Left renal cortex interstitium (tissue), 4 donors: ENCODE results near the gene VDAC1. TPM values are rescaled to one million over a fixed set of nuclear protein-coding genes. Genes with fewer than 3 reads are reported as not detected.

Experiments
- DNase-seq, 4 donors: peaks; one replicate each; pipeline ENCODE4 v3.0.0-alpha.2; 2013; ENCODE audit warnings: low read depth in 4 of 4, low spot score in 2 of 4, missing footprints in 1 of 4
- polyA plus RNA-seq, 4 donors: library from polyadenylated mRNA; unstranded; fragments of 120-200 nt; gene quantifications; one replicate each; pipeline ENCODE4 v1.2.1, GENCODE V29; 2013; ENCODE audit not compliant: insufficient read length in 4 of 4

The VDAC1 gene
- polyA plus RNA-seq, 4 donors: 160 to 196 (median 183) TPM

- DNase-seq: no peak
These were observed 74.5 kb downstream of the VDAC1 start for GRCh38 chr5:133930061-133930812.

- DNase-seq: no peak
These were observed 76.0 kb downstream of the VDAC1 start for GRCh38 chr5:133928587-133929393.

GRCh38 chr5:133927300-133928180 is 77.2 kb downstream of the VDAC1 start:
- no peak for DNase-seq

GRCh38 chr5:133926489-133927299 is 78.1 kb downstream of the VDAC1 start:
- DNase-seq: peak in 1 of 4 donors; percentile 16

GRCh38 chr5:133925866-133926488 is 78.8 kb downstream of the VDAC1 start:
- no peak for DNase-seq

- DNase-seq: no peak
These were observed 79.5 kb downstream of the VDAC1 start for GRCh38 chr5:133925269-133925668.

- no peak for DNase-seq
These were observed 80.4 kb downstream of the VDAC1 start for GRCh38 chr5:133924221-133924920.

GRCh38 chr5:133921979-133922378 is 82.8 kb downstream of the VDAC1 start:
- DNase-seq: no peak

Other genes starting within 250 kb of the VDAC1 start
- gene C5orf15, start 36.4 kb downstream of the VDAC1 start, polyA plus RNA-seq: 100 to 1,000 TPM; 129 to 143 (median 133) TPM
- 10 to 100 TPM; 10.9 to 17.3 (median 14.1) TPM for gene TCF7, start 109.7 kb upstream of the VDAC1 start, polyA plus RNA-seq
- 100 to 1,000 TPM; 660 to 997 (median 756) TPM for gene SKP1, start 172.0 kb upstream of the VDAC1 start, polyA plus RNA-seq
- gene PPP2CA, start 221.1 kb upstream of the VDAC1 start, polyA plus RNA-seq: 100 to 1,000 TPM; 196 to 224 (median 204) TPM